Transverse colon (tissue), 3 donors: ENCODE data around the gene SCGB1C1.

Experiments
- CTCF ChIP-seq, 5 experiments: fragments of 200-600 bp in 3 of 5; fragments of 450-650 bp in 2 of 5; sonication (generic) in 3 of 5; IDR thresholded peaks; 1 replicate in 2 of 5; 2 replicates in 3 of 5; pipeline ENCODE4 v1.5.1; 2016 to 2017; ENCODE audit warnings: antibody characterized with exemption in 5 of 5, inconsistent platforms in 3 of 5, mild to moderate bottlenecking in 2 of 5, moderate library complexity in 1 of 5
- EP300 ChIP-seq: sonication (generic); formaldehyde crosslinking; IDR thresholded peaks from one replicate; pipeline ENCODE4 v1.6.1; 2017; ENCODE audit warnings: antibody characterized with exemption, low read depth
- POLR2A ChIP-seq: fragments of 450-650 bp; IDR thresholded peaks from one replicate; pipeline ENCODE4 v1.6.1; 2016; ENCODE audit warnings: antibody characterized with exemption, mild to moderate bottlenecking, moderate library complexity

GRCh38 chr11:232783-233565, 40.1 kb downstream of the SCGB1C1 start:
- TF ChIP-seq POLR2A (no peak), CTCF (IDR thresholded peaks at IDR 0.05) (no peak), EP300 (no peak)
